Panc1 (cell line): ENCODE measurements around the gene SPRR2A.
"Not testable (repeated sequence)": the region's sequence is repeated elsewhere in the genome, so short reads cannot be mapped to it uniquely, and the experiment has no call there.

ENCODE experiments used
- POLR2AphosphoS5 ChIP-seq: IDR thresholded peaks from 2 replicates; pipeline ENCODE4 v1.6.1; 2012; ENCODE audit warnings: mild to moderate bottlenecking, low read depth, low read length, moderate library complexity
- TCF7L2 ChIP-seq: IDR thresholded peaks from 2 replicates; pipeline ENCODE4 v1.6.1; 2011; ENCODE audit warnings: mild to moderate bottlenecking, low read depth, low read length, inconsistent platforms
- TF ChIP-seq, protein P1 (sequence below): fragments of 450-650 bp; IDR thresholded peaks from 2 replicates; pipeline ENCODE4 v1.5.1; 2017; ENCODE audit warnings: mild to moderate bottlenecking
- TF ChIP-seq, protein P2 (sequence below), 2 experiments: IDR thresholded peaks; 2 replicates each; pipeline ENCODE4 v1.6.1; 2011 to 2012; ENCODE audit warnings: low read depth in 2 of 2, control low read depth in 1 of 2, low read length in 1 of 2, mild to moderate bottlenecking in 1 of 2, moderate library complexity in 1 of 2; ENCODE audit not compliant: insufficient read depth in 1 of 2

DNA sequence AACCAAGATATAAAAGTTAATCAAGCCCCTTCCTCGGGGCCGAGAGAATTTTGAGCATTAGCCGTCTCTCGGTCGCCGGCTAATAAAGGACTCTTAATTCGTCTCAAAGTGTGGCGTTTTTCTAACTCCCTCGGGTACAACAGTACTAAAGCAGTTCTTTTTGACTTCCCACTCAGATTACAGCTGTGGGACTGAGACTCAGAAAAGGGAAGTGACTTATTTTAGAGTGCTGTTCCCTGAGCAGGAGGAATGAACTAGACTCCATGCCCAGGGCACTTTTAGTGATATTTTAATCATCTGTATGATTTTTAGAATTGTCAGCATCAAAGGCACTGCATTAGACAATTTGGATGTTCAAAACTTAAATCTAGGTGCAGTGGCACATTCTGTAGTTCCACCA, 35.0 kb downstream of the SPRR2A start:
- TF ChIP-seq, protein P1, sequence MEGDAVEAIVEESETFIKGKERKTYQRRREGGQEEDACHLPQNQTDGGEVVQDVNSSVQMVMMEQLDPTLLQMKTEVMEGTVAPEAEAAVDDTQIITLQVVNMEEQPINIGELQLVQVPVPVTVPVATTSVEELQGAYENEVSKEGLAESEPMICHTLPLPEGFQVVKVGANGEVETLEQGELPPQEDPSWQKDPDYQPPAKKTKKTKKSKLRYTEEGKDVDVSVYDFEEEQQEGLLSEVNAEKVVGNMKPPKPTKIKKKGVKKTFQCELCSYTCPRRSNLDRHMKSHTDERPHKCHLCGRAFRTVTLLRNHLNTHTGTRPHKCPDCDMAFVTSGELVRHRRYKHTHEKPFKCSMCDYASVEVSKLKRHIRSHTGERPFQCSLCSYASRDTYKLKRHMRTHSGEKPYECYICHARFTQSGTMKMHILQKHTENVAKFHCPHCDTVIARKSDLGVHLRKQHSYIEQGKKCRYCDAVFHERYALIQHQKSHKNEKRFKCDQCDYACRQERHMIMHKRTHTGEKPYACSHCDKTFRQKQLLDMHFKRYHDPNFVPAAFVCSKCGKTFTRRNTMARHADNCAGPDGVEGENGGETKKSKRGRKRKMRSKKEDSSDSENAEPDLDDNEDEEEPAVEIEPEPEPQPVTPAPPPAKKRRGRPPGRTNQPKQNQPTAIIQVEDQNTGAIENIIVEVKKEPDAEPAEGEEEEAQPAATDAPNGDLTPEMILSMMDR = not testable (repeated sequence)
- not testable (repeated sequence) for TF ChIP-seq POLR2AphosphoS5, TCF7L2
- TF ChIP-seq, protein P2, sequence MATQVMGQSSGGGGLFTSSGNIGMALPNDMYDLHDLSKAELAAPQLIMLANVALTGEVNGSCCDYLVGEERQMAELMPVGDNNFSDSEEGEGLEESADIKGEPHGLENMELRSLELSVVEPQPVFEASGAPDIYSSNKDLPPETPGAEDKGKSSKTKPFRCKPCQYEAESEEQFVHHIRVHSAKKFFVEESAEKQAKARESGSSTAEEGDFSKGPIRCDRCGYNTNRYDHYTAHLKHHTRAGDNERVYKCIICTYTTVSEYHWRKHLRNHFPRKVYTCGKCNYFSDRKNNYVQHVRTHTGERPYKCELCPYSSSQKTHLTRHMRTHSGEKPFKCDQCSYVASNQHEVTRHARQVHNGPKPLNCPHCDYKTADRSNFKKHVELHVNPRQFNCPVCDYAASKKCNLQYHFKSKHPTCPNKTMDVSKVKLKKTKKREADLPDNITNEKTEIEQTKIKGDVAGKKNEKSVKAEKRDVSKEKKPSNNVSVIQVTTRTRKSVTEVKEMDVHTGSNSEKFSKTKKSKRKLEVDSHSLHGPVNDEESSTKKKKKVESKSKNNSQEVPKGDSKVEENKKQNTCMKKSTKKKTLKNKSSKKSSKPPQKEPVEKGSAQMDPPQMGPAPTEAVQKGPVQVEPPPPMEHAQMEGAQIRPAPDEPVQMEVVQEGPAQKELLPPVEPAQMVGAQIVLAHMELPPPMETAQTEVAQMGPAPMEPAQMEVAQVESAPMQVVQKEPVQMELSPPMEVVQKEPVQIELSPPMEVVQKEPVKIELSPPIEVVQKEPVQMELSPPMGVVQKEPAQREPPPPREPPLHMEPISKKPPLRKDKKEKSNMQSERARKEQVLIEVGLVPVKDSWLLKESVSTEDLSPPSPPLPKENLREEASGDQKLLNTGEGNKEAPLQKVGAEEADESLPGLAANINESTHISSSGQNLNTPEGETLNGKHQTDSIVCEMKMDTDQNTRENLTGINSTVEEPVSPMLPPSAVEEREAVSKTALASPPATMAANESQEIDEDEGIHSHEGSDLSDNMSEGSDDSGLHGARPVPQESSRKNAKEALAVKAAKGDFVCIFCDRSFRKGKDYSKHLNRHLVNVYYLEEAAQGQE (IDR thresholded peaks at IDR 0.05; ENCODE audit: insufficient read depth in 1 of 2, low read depth in 2 of 2, low read length in 1 of 2) = not testable (repeated sequence)
